Prostate gland (tissue), 2 donors: ENCODE data around the gene IZUMO4.

Source experiments
- CTCF ChIP-seq, 4 experiments: fragments of 200-600 bp in 2 of 4; fragments of 450-650 bp in 2 of 4; sonication (generic) in 2 of 4; IDR thresholded peaks; 1 replicate in 3 of 4; 2 replicates in 1 of 4; pipeline ENCODE4 v1.5.1; 2016 to 2019; ENCODE audit warnings: antibody characterized with exemption in 4 of 4, mild to moderate bottlenecking in 2 of 4, moderate library complexity in 2 of 4
- POLR2AphosphoS5 ChIP-seq: sonication (generic); formaldehyde crosslinking; IDR thresholded peaks from one replicate; pipeline ENCODE4 v1.6.1; 2017; ENCODE audit warnings: antibody characterized with exemption

- TF ChIP-seq CTCF (IDR thresholded peaks at IDR 0.05) (no peak), POLR2AphosphoS5 (peak; percentile 57)
Measured at GRCh38 chr19:2059422-2060201, 37.1 kb upstream of the IZUMO4 start.
